Osteoblast (primary cell): Measurements from ENCODE around the gene FAM174C. TPM values are rescaled to one million over a fixed set of nuclear protein-coding genes. Genes with fewer than 3 reads are reported as not detected.

Experiments used
- DNase-seq: peaks from one replicate; pipeline ENCODE4 v3.0.0; 2011; ENCODE audit warnings: low spot score, mixed read lengths; ENCODE audit not compliant: insufficient read length; ENCODE audit errors: missing footprints
- H2AFZ ChIP-seq: 2 replicates; pipeline ENCODE4 v1.6.0; 2011; ENCODE audit warnings: mild to moderate bottlenecking, low read length
- H3K27ac ChIP-seq: 2 replicates; pipeline ENCODE4 v1.5.1; 2011; ENCODE audit warnings: mild to moderate bottlenecking, low read depth, low read length, moderate library complexity
- H3K27me3 ChIP-seq: 2 replicates; pipeline ENCODE4 v1.6.0; 2012; ENCODE audit warnings: mild to moderate bottlenecking, control low read depth, inconsistent platforms, low read length, moderate library complexity; ENCODE audit not compliant: insufficient read depth
- H3K36me3 ChIP-seq: 2 replicates; pipeline ENCODE4 v1.5.1; 2011; ENCODE audit warnings: mild to moderate bottlenecking, low read length, control low read depth, moderate library complexity; ENCODE audit not compliant: insufficient read depth
- H3K4me1 ChIP-seq: 2 replicates; pipeline ENCODE4 v1.5.1; 2011; ENCODE audit warnings: mild to moderate bottlenecking, low read length, control low read depth, moderate library complexity; ENCODE audit not compliant: insufficient read depth
- H3K4me2 ChIP-seq: 2 replicates; pipeline ENCODE4 v1.6.0; 2011; ENCODE audit warnings: mild to moderate bottlenecking, low read length; ENCODE audit not compliant: insufficient read depth
- H3K4me3 ChIP-seq: fragments of 200-600 bp; sonication (generic); 3 replicates; pipeline ENCODE4 v1.5.1; 2012; ENCODE audit warnings: mild to moderate bottlenecking, low read length, inconsistent platforms; ENCODE audit not compliant: insufficient read depth
- H3K79me2 ChIP-seq: 2 replicates; pipeline ENCODE4 v1.6.0; 2012; ENCODE audit warnings: mild to moderate bottlenecking, low read length, control low read depth, inconsistent platforms; ENCODE audit not compliant: insufficient read depth
- H3K9me3 ChIP-seq: 2 replicates; pipeline ENCODE4 v1.5.1; 2011; ENCODE audit warnings: low read depth, low read length, control low read depth
- H4K20me1 ChIP-seq: 2 replicates; pipeline ENCODE4 v1.6.0; 2012; ENCODE audit warnings: mild to moderate bottlenecking, low read length, control low read depth; ENCODE audit not compliant: insufficient read depth
- CTCF ChIP-seq: IDR thresholded peaks from 2 replicates; pipeline ENCODE4 v1.5.1; 2011; ENCODE audit warnings: mild to moderate bottlenecking, low read depth, low read length, moderate library complexity; ENCODE audit errors: extremely low read depth
- total RNA-seq: library from RNA; depleted of rRNA; stranded (reverse); fragments of >200 nt; gene quantifications from 2 replicates; pipeline ENCODE4 v1.2.3, GENCODE V29; 2012

The FAM174C gene
- total RNA-seq, 1 donor = 25.0 TPM

GRCh38 chr19:1284293-1284978 is 9.1 kb downstream of the FAM174C start:
- H3K9me3 ChIP-seq = no peaks in the 10 kb centered on the region
- H3K4me3 ChIP-seq = no peak overlapping the region
- H3K79me2 ChIP-seq = no peaks in the 10 kb centered on the region
- peak; percentile 94 for DNase-seq
- peaks cover 38% of the 10 kb centered on the region for H3K27me3 ChIP-seq
- H4K20me1 ChIP-seq = peaks cover 12% of the 10 kb centered on the region
- H2AFZ ChIP-seq = no peak overlapping the region
- no peak overlapping the region for H3K27ac ChIP-seq
- no peak for TF ChIP-seq CTCF
- H3K4me2 ChIP-seq = no peak overlapping the region
- no peaks in the 10 kb centered on the region for H3K4me1 ChIP-seq
- H3K36me3 ChIP-seq = peaks cover 5% of the 10 kb centered on the region

- Histone ChIP-seq H3K4me2 (no peak overlapping the region), H3K4me1 (no peaks in the 10 kb centered on the region), H3K79me2 (no peaks in the 10 kb centered on the region), H4K20me1 (peaks cover 6% of the 10 kb centered on the region), H2AFZ (no peak overlapping the region), H3K27me3 (peaks cover 38% of the 10 kb centered on the region), H3K9me3 (no peaks in the 10 kb centered on the region), H3K27ac (no peak overlapping the region), H3K36me3 (no peaks in the 10 kb centered on the region), H3K4me3 (no peak overlapping the region)
- DNase-seq = no peak
- no peak for TF ChIP-seq CTCF
These were observed 9.8 kb downstream of the FAM174C start for GRCh38 chr19:1284979-1285736.

- Histone ChIP-seq H3K4me2 (no peak within 1 kb of the TSS), H3K4me1 (no peaks in the 10 kb centered on the region), H3K27me3 (peaks cover 38% of the 10 kb centered on the region), H4K20me1 (peaks cover 4% of the 10 kb centered on the region), H2AFZ (no peak within 1 kb of the TSS), H3K27ac (no peak within 1 kb of the TSS), H3K36me3 (no peaks in the 10 kb centered on the region), H3K79me2 (no peaks in the 10 kb centered on the region), H3K9me3 (no peaks in the 10 kb centered on the region), H3K4me3 (no peak within 1 kb of the TSS)
- DNase-seq = peak; percentile 94
- no peak for TF ChIP-seq CTCF
These were observed 10.5 kb downstream of the FAM174C start, which contains the start of gene EFNA2 for GRCh38 chr19:1285737-1286360. Gene EFNA2 (plus strand): TSS chr19:1285873. CDS start chr19:1286169, 296 bp downstream.
